VCaP (cell line): ENCODE measurements around the gene CASP8.

Experiments used
- H3K27ac ChIP-seq: fragments of 450-650 bp; 2 replicates; pipeline ENCODE4 v1.5.1; 2017
- CTCF ChIP-seq: fragments of 450-650 bp; conservative IDR thresholded peaks from 2 replicates; pipeline ENCODE4 v1.5.1; 2017; ENCODE audit warnings: mild to moderate bottlenecking, moderate library complexity

Gene CASP8

GRCh38 chr2:201267278-201268030 is 7.1 kb downstream of the CASP8 start:
- no peak overlapping the region for H3K27ac ChIP-seq
- TF ChIP-seq CTCF = no peak

- no peak overlapping the region for H3K27ac ChIP-seq
- TF ChIP-seq CTCF = no peak
These were observed 9.4 kb downstream of the CASP8 start for GRCh38 chr2:201269764-201270163.

DNA sequence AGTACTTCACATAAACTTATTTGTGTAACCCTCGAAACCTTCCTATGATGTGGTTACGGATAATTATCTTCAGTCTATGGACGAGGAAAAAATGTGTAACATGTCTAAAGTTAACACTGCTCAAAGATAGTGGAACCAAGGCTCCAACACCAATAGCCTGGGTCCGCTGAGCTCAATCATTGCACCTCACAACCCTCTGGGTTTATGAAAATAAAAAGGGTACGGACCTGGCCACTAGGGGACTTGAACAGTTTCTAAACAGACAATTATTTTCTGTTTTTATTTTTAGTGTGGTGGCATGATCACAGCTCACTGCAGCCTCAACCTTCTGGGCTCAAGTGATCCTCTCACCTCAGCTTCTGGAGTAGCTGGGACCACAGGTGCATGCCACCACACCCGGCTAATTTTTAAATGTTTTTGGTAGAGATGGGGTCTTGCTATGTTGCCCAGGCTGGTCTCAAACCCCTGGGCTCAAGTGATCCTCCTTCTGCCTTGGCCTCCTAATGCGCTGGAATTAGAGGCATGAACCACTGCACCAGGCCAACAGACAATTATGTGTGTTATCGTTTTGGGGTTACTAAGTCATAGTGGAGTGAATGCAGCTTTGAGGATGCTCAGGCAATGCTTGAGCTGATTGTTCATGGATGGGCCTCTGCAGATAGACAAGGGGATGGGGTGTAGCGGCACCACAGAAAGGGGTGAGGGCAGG is 10.1 kb downstream of the CASP8 start:
- TF ChIP-seq CTCF = no peak
- no peak overlapping the region for H3K27ac ChIP-seq

DNA sequence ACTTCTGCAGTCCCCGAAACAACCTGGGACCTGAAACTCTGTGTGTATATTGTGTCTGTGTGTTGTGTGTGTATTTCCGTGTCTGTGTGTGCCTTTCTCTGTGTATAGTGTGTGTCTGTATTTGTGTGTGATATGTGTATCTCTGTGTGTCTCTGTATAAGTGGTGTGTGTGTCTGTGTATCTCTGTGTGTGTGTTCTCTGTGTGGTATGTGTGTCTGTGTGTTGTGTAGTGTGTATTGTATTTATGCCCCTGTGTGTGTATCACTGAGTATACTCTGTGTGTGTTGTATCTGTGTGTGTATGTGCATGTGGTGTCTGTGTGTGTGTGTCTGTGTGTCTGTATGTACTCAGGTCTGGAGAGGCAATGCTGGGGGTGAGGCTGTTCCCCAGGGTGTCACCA is 11.6 kb downstream of the CASP8 start:
- H3K27ac ChIP-seq = no peak overlapping the region
- TF ChIP-seq CTCF = no peak

DNA sequence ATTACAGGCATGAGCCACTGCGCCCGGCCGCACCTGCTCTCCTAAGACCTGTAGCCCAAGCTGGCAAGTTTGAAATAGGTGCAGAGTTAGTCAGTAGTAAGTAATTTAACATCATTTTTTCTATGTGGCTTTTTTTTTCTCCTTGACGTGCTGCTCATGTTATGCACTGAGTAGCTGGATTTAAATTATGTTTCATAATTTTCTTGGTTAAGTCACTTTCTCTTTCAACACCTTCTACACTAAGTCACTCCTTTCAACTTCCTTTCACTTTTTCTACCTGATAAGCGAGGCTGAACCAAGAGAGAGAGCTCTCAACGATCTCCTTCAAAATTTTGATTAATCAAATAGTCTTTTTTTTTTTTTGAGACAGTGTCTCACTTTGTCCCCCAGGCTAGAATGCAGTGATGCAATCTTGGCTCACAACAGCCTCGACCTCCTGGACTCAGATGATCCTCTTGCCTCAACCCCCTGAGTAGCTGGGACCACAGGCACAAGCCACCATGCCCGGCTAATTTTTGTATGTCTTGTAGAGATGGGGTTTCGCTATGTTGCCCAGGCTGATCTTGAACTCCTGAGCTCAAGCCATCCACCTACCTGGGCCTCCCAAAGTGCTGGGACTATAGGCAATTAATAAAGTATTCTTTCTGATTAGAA is 13.1 kb downstream of the CASP8 start:
- no peak overlapping the region for H3K27ac ChIP-seq
- TF ChIP-seq CTCF = no peak

DNA sequence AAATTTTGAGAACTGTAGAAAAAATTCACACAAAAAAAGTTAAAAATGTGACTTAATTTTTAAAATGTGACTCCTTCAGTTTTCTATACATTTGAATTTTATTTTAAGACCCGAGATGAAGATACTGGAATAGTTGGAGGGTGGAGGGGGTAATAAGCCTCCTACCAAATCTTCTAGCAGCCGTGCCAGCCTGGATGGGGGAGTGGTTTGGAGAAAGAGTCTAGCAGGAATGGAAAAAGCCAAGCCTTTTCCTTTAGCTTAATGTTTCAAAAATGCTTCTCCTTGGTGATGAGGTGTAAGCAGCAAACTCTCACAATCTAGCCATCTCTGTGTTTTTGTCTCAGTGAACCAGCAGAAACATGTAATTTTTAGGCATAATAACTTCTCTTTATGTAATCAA is 14.7 kb downstream of the CASP8 start:
- no peak overlapping the region for H3K27ac ChIP-seq
- TF ChIP-seq CTCF = no peak

- no peak overlapping the region for H3K27ac ChIP-seq
- no peak for TF ChIP-seq CTCF
These were observed 15.7 kb downstream of the CASP8 start for GRCh38 chr2:201275990-201276389.
